Subcutaneous abdominal adipose tissue (tissue), 5 donors: Measurements from ENCODE around the gene BBX.

Source experiments
- H3K27ac ChIP-seq: one replicate; pipeline ENCODE4 v1.7.0; 2013; ENCODE audit warnings: low read depth, mild to moderate bottlenecking, inconsistent platforms, low read length, moderate library complexity
- H3K27me3 ChIP-seq, 5 donors: one replicate each; pipeline ENCODE4 v1.7.0; 2013; ENCODE audit warnings: low read length in 5 of 5, inconsistent platforms in 1 of 5; ENCODE audit not compliant: control insufficient read depth in 5 of 5, insufficient read depth in 4 of 5
- H3K36me3 ChIP-seq, 5 donors: one replicate each; pipeline ENCODE4 v1.7.0; 2013; ENCODE audit warnings: low read length in 5 of 5; ENCODE audit not compliant: control insufficient read depth in 5 of 5, insufficient read depth in 5 of 5
- H3K4me1 ChIP-seq, 5 donors: one replicate each; pipeline ENCODE4 v1.7.0; 2013; ENCODE audit warnings: low read length in 5 of 5, mild to moderate bottlenecking in 3 of 5, moderate library complexity in 1 of 5; ENCODE audit not compliant: control insufficient read depth in 5 of 5, insufficient read depth in 5 of 5
- H3K4me3 ChIP-seq, 5 donors: one replicate each; pipeline ENCODE4 v1.7.0; 2013; ENCODE audit warnings: low read length in 5 of 5, low read depth in 1 of 5
- H3K9ac ChIP-seq, 5 donors: one replicate each; pipeline ENCODE4 v1.7.0; 2013; ENCODE audit warnings: low read length in 5 of 5, mild to moderate bottlenecking in 4 of 5, moderate library complexity in 3 of 5
- H3K9me3 ChIP-seq, 5 donors: one replicate each; pipeline ENCODE4 v1.7.0; 2013; ENCODE audit warnings: low read length in 5 of 5; ENCODE audit not compliant: control insufficient read depth in 5 of 5
- donor health status: healthy.
- donor health status: healthy.
- donor health status: healthy.
- donor health status: healthy.
- donor health status: healthy.

The BBX gene

GRCh38 chr3:107816107-107816506 is 293.3 kb downstream of the BBX start:
- no peaks in the 10 kb centered on the region for H3K36me3 ChIP-seq
- H3K9me3 ChIP-seq: no peaks in the 10 kb centered on the region
- H3K4me3 ChIP-seq: no peak overlapping the region
- H3K27ac ChIP-seq: no peak overlapping the region
- H3K4me1 ChIP-seq: peaks cover 4 to 23% (median 13%) of the 10 kb centered on the region in 5 donors
- H3K9ac ChIP-seq: no peak overlapping the region
- H3K27me3 ChIP-seq: no peaks in the 10 kb centered on the region

- Histone ChIP-seq H3K36me3 (no peaks in the 10 kb centered on the region), H3K27me3 (no peaks in the 10 kb centered on the region), H3K9me3 (no peaks in the 10 kb centered on the region), H3K27ac (no peak overlapping the region), H3K4me3 (no peak overlapping the region), H3K4me1 (peaks cover 4 to 23% (median 13%) of the 10 kb centered on the region in 5 donors), H3K9ac (no peak overlapping the region)
Measured at GRCh38 chr3:107817076-107817475, 294.3 kb downstream of the BBX start.

- no peaks in the 10 kb centered on the region for H3K36me3 ChIP-seq
- no peak overlapping the region for H3K27ac ChIP-seq
- H3K9ac ChIP-seq: no peak overlapping the region
- H3K9me3 ChIP-seq: no peaks in the 10 kb centered on the region
- no peak overlapping the region for H3K4me3 ChIP-seq
- H3K4me1 ChIP-seq: peaks cover 4 to 16% (median 10%) of the 10 kb centered on the region in 5 donors
- no peaks in the 10 kb centered on the region for H3K27me3 ChIP-seq
Measured at GRCh38 chr3:107818025-107818424, 295.3 kb downstream of the BBX start.

GRCh38 chr3:107819656-107820055 is 296.9 kb downstream of the BBX start:
- Histone ChIP-seq H3K9me3 (no peaks in the 10 kb centered on the region), H3K9ac (no peak overlapping the region), H3K36me3 (no peaks in the 10 kb centered on the region), H3K27ac (no peak overlapping the region), H3K27me3 (no peaks in the 10 kb centered on the region), H3K4me3 (no peak overlapping the region), H3K4me1 (peaks cover 0 to 4% (median 2%) of the 10 kb centered on the region in 5 donors)

- no peaks in the 10 kb centered on the region for H3K27me3 ChIP-seq
- H3K4me3 ChIP-seq: no peak overlapping the region
- no peaks in the 10 kb centered on the region for H3K36me3 ChIP-seq
- no peaks in the 10 kb centered on the region for H3K9me3 ChIP-seq
- peaks cover 0 to 2% (median 0%) of the 10 kb centered on the region in 5 donors for H3K4me1 ChIP-seq
- no peak overlapping the region for H3K9ac ChIP-seq
- H3K27ac ChIP-seq: no peak overlapping the region
Measured at GRCh38 chr3:107822308-107822707, 299.5 kb downstream of the BBX start.

- H3K4me3 ChIP-seq: no peak overlapping the region
- no peaks in the 10 kb centered on the region for H3K27me3 ChIP-seq
- H3K4me1 ChIP-seq: peaks cover 0 to 3% (median 0%) of the 10 kb centered on the region in 5 donors
- H3K36me3 ChIP-seq: no peaks in the 10 kb centered on the region
- no peaks in the 10 kb centered on the region for H3K9me3 ChIP-seq
- H3K9ac ChIP-seq: no peak overlapping the region
- no peak overlapping the region for H3K27ac ChIP-seq
Measured at GRCh38 chr3:107824822-107825371, 302.1 kb downstream of the BBX start.

- no peak overlapping the region for H3K27ac ChIP-seq
- no peaks in the 10 kb centered on the region for H3K27me3 ChIP-seq
- no peak overlapping the region for H3K4me3 ChIP-seq
- no peak overlapping the region for H3K9ac ChIP-seq
- peaks cover 0 to 3% (median 0%) of the 10 kb centered on the region in 5 donors for H3K4me1 ChIP-seq
- no peaks in the 10 kb centered on the region for H3K36me3 ChIP-seq
- no peaks in the 10 kb centered on the region for H3K9me3 ChIP-seq
Measured at GRCh38 chr3:107825556-107825955, 302.8 kb downstream of the BBX start.

GRCh38 chr3:107826727-107827126 is 304.0 kb downstream of the BBX start:
- no peak overlapping the region for H3K4me3 ChIP-seq
- H3K9me3 ChIP-seq: no peaks in the 10 kb centered on the region
- no peaks in the 10 kb centered on the region for H3K36me3 ChIP-seq
- H3K27me3 ChIP-seq: no peaks in the 10 kb centered on the region
- H3K27ac ChIP-seq: no peak overlapping the region
- peaks cover 0 to 3% (median 0%) of the 10 kb centered on the region in 5 donors for H3K4me1 ChIP-seq
- H3K9ac ChIP-seq: no peak overlapping the region

- Histone ChIP-seq H3K4me1 (peaks cover 0 to 7% (median 5%) of the 10 kb centered on the region in 5 donors), H3K27me3 (no peaks in the 10 kb centered on the region), H3K36me3 (no peaks in the 10 kb centered on the region), H3K9ac (no peak overlapping the region), H3K4me3 (no peak overlapping the region), H3K9me3 (no peaks in the 10 kb centered on the region), H3K27ac (no peak overlapping the region)
Measured at GRCh38 chr3:107829185-107829584, 306.4 kb downstream of the BBX start.

- H3K4me3 ChIP-seq: no peak overlapping the region
- H3K27ac ChIP-seq: no peak overlapping the region
- H3K36me3 ChIP-seq: no peaks in the 10 kb centered on the region
- H3K4me1 ChIP-seq: peaks cover 0 to 7% (median 5%) of the 10 kb centered on the region in 5 donors
- no peak overlapping the region for H3K9ac ChIP-seq
- no peaks in the 10 kb centered on the region for H3K9me3 ChIP-seq
- no peaks in the 10 kb centered on the region for H3K27me3 ChIP-seq
Measured at GRCh38 chr3:107831590-107831989, 308.8 kb downstream of the BBX start.
